MCF 10A (cell line): ENCODE measurements around the gene UBXN2A. TPM values are rescaled to one million over a fixed set of nuclear protein-coding genes. Genes with fewer than 3 reads are reported as not detected.

Experiments
- BruUV-seq: library from RNA; stranded (reverse); fragments of 400-500 nt; replicated peaks from 2 replicates; lab custom pipeline; 2021; lab: Mats Ljungman, UMichigan
- CTCF ChIA-PET: fragments of 300-600 bp; sonication (Branson Sonifier 250); formaldehyde crosslinking; extraction: SDS; loops from one replicate; lab custom pipeline; 2021; ENCODE audit warnings: antibody characterized with exemption, inconsistent platforms; lab: Yijun Ruan, JAX
- POLR2A ChIA-PET: fragments of 300-600, 350-650 bp; sonication (Branson Sonifier 250); formaldehyde crosslinking; extraction: SDS; loops from one replicate; lab custom pipeline; 2020; ENCODE audit warnings: antibody characterized with exemption, inconsistent platforms; lab: Yijun Ruan, JAX
- DNase-seq: peaks from one replicate; pipeline ENCODE4 v3.0.0-alpha.2; 2018; ENCODE audit not compliant: unreplicated experiment
- H3K27ac Mint-ChIP-seq: one replicate; pipeline ENCODE4 v1.8.0; 2022; ENCODE audit warnings: mild to moderate bottlenecking, low read depth, mixed read lengths; ENCODE audit not compliant: unreplicated experiment
- H3K27me3 Mint-ChIP-seq: one replicate; pipeline ENCODE4 v1.8.0; 2022; ENCODE audit warnings: mixed read lengths; ENCODE audit not compliant: insufficient read depth, unreplicated experiment
- H3K36me3 Mint-ChIP-seq: one replicate; pipeline ENCODE4 v1.8.0; 2022; ENCODE audit warnings: mild to moderate bottlenecking, moderate library complexity, mixed read lengths; ENCODE audit not compliant: insufficient read depth, unreplicated experiment
- H3K4me1 Mint-ChIP-seq: one replicate; pipeline ENCODE4 v1.8.0; 2022; ENCODE audit warnings: mixed read lengths; ENCODE audit not compliant: insufficient read depth, unreplicated experiment
- H3K4me3 Mint-ChIP-seq: one replicate; pipeline ENCODE4 v1.8.0; 2022; ENCODE audit warnings: mild to moderate bottlenecking, moderate library complexity, mixed read lengths; ENCODE audit not compliant: unreplicated experiment
- H3K9me3 Mint-ChIP-seq: one replicate; pipeline ENCODE4 v1.8.0; 2022; ENCODE audit warnings: mixed read lengths; ENCODE audit not compliant: unreplicated experiment
- CTCF ChIP-seq: fragments of 200-600 bp; IDR thresholded peaks from one replicate; pipeline ENCODE4 v1.8.0; 2022; ENCODE audit warnings: antibody characterized with exemption, mild to moderate bottlenecking; ENCODE audit not compliant: unreplicated experiment
- intact Hi-C: fragments of 100-400 bp; cut with micrococcal nuclease; formaldehyde crosslinking; loops from 2 replicates; pipeline ENCODE4 v1.14.1; 2022
- total RNA-seq: library from RNA; stranded (reverse); gene quantifications from 2 replicates; pipeline ENCODE4 v1.2.3, GENCODE V29; 2022

Gene UBXN2A
- total RNA-seq, 1 experiment from 2014 or later = 13.0 TPM

GRCh38 chr2:24050041-24050979 lies 110.0 kb downstream of the UBXN2A start:
- BruUV-seq = no TSS peak
- intact Hi-C loops = no loop called here
- Mint-ChIP-seq H3K9me3 (no peaks in the 10 kb centered on the region), H3K27me3 (no peaks in the 10 kb centered on the region), H3K4me3 (no peak overlapping the region), H3K36me3 (peaks cover 5% of the 10 kb centered on the region), H3K27ac (no peak overlapping the region), H3K4me1 (peaks cover 17% of the 10 kb centered on the region)
- POLR2A ChIA-PET = interaction anchor here (0.7 to 2.8 kb wide), 7 partner anchors 24 to 162 kb away, joined by 3 to 22 read pairs (median 3); partner anchors contain the start of genes ATAD2B, SF3B6 and TP53I3
- CTCF ChIA-PET = interaction anchor here (0.6 to 0.9 kb wide), 2 partner anchors 9 to 123 kb away, joined by 3 read pairs; no protein-coding TSS in a partner anchor
- no peak for DNase-seq
- no peak for TF ChIP-seq CTCF

- Mint-ChIP-seq H3K27me3 (no peaks in the 10 kb centered on the region), H3K4me3 (no peak overlapping the region), H3K9me3 (no peaks in the 10 kb centered on the region), H3K27ac (no peak overlapping the region), H3K36me3 (peaks cover 5% of the 10 kb centered on the region), H3K4me1 (peaks cover 11% of the 10 kb centered on the region)
- no TSS peak for BruUV-seq
- no peak for DNase-seq
- ChIA-PET CTCF (interaction anchor here (0.6 to 1.2 kb wide), 4 partner anchors 8 to 22 kb away, joined by 3 to 4 read pairs (median 3); no protein-coding TSS in a partner anchor), POLR2A (interaction anchor here (1.3 to 2.8 kb wide), 3 partner anchors 21 to 125 kb away, joined by 3 to 22 read pairs (median 3); partner anchors contain the start of genes ATAD2B and SF3B6)
- intact Hi-C loops = no loop called here
- no peak for TF ChIP-seq CTCF
These were observed 111.6 kb downstream of the UBXN2A start for GRCh38 chr2:24051833-24052232.

- no TSS peak for BruUV-seq
- no peaks in the 10 kb centered on the region for H3K27me3 Mint-ChIP-seq
- no peaks in the 10 kb centered on the region for H3K9me3 Mint-ChIP-seq
- intact Hi-C loops = no loop called here
- no peak overlapping the region for H3K27ac Mint-ChIP-seq
- DNase-seq = no peak
- no peaks in the 10 kb centered on the region for H3K36me3 Mint-ChIP-seq
- no peak for TF ChIP-seq CTCF
- peaks cover 6% of the 10 kb centered on the region for H3K4me1 Mint-ChIP-seq
- CTCF ChIA-PET = interaction anchor here (0.6 to 0.9 kb wide), 4 partner anchors 35 to 382 kb away, joined by 3 to 5 read pairs (median 4); no protein-coding TSS in a partner anchor
- POLR2A ChIA-PET = interaction anchor here (1.3 to 1.6 kb wide), 2 partner anchors 20 to 24 kb away, joined by 3 to 7 read pairs; partner anchors contain the start of gene SF3B6
- H3K4me3 Mint-ChIP-seq = no peak overlapping the region
These were observed 112.7 kb downstream of the UBXN2A start for GRCh38 chr2:24052951-24053350.

Other genes with a start within 250 kb of the UBXN2A start
- 19.6 and 19.7 TPM in 2 replicates for gene ATAD2B, start 13.3 kb upstream of the UBXN2A start, total RNA-seq
- gene MFSD2B, start 69.6 kb downstream of the UBXN2A start, total RNA-seq = 0.26 TPM in 1 of 2 replicates, not detected in the other
- gene WDCP, start 106.9 kb downstream of the UBXN2A start, total RNA-seq = 9.0 and 11.2 TPM in 2 replicates
- 1.7 and 1.8 TPM in 2 replicates for gene FKBP1B, start 109.3 kb downstream of the UBXN2A start, total RNA-seq
- gene SF3B6, start 135.9 kb downstream of the UBXN2A start, total RNA-seq = 141 and 180 TPM in 2 replicates
- gene TP53I3, start 144.4 kb downstream of the UBXN2A start, total RNA-seq = 81.8 and 99.8 TPM in 2 replicates
- 1.8 and 2.6 TPM in 2 replicates for gene PFN4, start 182.9 kb downstream of the UBXN2A start, total RNA-seq
- gene FAM228B, start 183.0 kb downstream of the UBXN2A start, total RNA-seq = 10.6 and 19.5 TPM in 2 replicates
- not detected in 2 replicates for gene FAM228A, start 234.6 kb downstream of the UBXN2A start, total RNA-seq